ENCODE results near the gene DDX24.
"Not testable (repeated sequence)": the region's sequence is repeated elsewhere in the genome, so short reads cannot be mapped to it uniquely, and the experiment has no call there.

Gene DDX24

DNA sequence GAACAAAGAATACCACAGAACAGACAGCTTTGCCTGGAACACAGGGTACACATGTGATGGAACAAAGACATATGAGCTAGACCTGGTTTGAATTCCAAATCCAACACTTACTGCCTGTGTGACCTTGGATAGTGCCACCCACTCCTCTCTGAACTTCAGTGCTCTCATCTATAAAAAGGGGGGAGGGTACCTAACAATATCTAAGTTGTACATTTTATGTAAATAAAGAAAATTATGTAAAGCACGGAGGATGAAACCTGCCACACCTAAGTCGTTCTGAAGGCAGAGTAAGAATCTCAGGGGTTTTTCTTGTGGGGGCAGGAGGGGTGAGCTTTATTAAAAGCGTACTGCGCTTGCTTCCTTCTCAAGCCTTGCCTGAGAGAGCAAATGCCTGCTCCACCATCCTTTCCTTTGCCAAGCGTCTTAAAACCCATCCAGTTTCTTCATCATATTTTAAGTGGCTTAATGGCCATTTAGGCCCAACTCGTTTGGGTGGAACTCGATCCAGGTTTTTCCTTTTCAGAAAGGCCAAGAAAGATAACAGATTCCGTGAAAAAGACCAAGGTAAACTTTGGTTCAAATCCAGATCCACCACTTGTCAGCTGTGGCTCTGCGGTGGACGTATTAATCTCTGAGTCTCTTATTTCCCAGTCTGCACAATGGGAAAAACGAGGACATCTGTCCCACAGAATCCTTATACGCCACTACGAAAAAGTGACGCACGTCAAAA, 946 bp downstream of the DDX24 start:
- no peak for DNase-seq (ENCODE audit: low read depth in 2 of 2)

DNA sequence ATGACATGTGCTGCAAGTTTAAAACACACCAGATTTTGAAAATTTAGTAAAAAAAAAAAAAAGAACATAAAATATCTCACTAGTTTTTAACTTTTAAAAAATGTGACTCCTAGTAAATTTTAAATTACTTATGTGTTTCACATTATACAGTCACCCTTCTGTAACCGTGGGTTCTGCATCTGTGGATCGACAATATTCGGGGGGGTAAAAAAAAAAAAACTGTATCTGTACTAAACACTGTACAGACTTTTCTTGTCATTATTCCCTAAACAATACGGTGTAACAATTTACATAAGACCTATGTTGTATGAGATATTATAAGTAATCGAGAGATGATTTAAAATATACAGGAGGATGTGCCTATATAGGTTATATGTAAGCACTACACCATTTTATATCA, 3.2 kb downstream of the DDX24 start:
- DNase-seq (ENCODE audit: low read depth in 2 of 2): no peak

DNA sequence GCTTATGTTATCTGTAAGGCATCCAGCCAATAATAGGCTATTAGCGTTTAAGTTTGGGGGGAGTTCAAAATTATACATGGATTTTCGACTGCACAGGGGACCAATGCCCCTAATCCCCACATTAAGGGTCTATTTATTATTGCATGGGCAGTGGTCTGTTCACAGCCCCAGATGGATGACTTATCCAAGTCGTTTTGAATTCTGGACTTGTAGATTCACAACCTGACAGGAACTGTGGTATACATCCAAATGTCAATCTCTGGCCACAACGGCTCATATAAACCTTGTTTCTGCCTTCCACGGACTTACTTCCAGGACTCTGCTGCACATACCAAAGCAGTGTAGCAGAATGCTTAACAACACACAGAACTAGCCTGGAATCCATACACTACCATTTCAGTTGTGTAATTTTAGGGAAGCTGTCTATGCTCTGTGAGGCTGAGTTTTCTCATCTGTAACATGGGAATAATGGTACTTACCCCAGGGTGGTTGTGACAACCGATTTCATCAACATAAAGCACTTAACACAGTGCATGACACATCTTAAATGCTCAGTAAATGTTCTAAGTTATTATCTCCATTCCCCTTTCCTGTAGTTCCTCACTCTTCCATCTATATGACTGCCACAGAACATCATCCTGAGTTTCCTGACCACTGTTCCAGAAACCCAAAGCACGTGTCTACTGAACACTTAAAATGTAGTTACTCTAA, 3.7 kb downstream of the DDX24 start:
- no peak for DNase-seq (ENCODE audit: low read depth in 2 of 2)

DNA sequence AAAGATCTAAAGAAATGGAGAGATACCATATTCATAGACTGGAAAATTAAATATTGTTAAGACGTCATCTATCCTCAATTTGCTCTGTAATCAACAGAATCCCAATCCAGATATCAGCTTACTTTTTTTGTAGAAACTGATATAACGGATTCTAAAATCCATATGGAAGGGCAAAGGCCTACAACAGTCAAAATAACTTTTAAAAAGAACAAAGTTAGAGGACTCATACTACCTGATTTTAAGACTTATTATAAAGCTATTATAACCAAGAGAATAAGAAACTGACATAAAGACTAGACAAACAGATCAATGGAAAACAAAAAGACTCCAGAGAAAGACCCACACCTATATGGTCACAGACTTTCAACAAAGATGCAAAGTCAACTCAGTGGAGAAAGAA, 6.0 kb downstream of the DDX24 start:
- no peak for DNase-seq (ENCODE audit: low read depth in 2 of 2)

DNA sequence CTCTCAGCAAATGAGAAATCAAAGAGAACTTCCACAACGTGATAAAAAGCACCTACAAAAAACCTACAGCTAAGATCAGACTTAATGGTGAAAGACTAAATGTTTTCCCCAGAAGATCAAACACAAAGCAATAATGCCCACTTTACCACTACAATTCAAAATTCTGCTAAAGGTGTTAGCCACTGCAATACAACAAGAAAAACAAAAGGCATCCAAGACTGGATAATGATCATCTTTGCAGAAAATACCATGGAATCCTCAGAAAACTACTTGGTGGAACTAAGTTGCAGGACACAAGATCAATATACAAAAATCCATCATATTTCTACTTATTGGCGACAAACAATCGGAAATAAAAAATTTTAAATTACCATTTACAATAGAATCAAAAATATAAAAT, 6.5 kb downstream of the DDX24 start:
- DNase-seq (ENCODE audit: low read depth in 2 of 2): no peak

DNA sequence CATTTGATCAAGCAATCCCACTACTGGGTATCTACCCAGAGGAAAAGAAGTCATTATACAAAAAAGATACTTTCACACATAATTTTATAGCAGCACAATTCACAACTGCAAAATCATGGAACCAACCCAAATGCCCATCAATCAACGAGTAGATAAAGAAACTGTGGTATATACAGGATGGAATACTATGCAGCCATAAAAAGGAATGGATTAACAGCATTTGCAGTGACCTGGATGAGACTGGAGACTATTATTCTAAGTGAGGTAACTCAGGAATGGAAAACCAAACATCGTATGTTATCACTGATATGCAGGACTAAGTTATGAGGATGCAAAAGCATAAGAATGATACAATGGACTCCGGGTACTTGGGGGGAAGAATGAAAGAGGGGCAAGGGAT, 8.9 kb downstream of the DDX24 start:
- not testable (repeated sequence) for DNase-seq (ENCODE audit: low read depth in 2 of 2)

DNA sequence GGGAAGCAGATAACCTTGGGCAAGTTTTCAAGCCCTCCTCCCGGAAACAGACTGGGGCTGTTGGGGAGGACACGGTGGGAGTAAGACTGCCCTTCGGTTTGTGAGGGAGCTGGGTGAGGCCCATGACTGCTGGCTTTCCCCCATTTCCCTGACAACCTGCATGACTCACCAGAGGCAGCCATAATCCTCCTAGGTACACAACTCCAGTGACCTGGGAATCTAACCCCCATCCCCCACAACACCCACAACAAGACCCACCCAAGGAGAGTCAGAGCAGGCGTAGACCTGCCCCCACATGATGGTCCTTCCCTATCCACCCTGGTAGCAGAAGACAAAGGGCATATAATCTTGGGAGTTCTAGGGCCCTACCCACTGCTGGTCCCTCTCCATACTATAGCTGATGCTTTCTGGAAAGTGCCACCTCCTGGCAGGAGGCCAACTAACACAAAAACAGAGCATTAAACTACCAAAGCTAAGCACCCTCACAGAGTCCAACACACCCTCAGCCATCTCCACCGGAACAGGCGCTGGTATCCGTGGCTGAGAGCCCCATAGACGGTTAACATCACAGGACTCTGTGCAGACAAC, 14.8 kb downstream of the DDX24 start:
- DNase-seq (ENCODE audit: low read depth in 2 of 2): no peak

DNA sequence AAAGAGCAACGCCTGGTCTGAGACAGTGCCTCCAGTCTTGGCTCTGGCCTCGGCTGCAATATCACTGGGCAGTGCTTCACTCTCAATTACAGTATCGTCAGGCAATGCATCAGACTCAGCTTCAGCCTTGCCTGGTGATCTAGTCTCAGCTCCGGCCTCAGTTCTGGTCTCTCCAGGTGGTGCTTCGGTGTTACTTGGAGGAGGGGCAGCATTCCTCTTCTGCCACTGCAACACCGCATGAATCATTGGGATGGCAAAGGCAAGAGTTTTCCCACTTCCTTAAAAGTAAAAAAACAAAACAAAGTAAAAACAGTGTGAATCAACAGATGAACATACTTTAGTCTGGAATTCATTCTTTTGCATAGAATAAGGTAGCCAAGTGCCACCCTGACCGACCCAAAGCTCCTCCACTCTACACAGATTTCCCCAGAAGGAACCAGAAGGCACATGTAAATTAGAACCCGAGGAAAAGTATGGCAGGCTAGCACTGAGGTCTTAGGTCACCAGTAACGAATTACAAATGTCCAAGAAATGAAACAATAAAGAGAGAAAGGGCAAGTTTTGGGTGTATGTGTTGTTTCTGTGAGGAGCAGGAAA, 18.6 kb downstream of the DDX24 start:
- DNase-seq (ENCODE audit: low read depth in 2 of 2): no peak

DNA sequence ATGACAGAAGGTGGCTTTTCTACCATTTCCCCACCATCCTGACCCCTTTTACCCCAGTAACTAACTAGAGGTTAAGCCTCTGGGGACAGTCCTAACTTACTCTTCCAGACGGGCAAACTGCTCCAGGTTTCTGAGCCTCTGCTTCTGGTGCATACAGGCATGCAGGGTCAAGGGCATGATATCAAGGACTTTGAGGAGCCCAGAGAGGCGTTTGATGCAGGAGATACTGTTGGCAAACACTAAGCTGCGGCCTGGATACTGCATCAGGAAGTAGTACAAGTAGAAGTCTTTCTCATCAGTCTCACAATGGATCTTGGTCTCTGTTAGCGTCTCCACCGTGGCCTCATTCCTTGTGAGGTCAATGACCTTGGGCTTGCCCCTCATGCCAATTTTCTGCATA, 21.0 kb downstream of the DDX24 start:
- DNase-seq (ENCODE audit: low read depth in 2 of 2): no peak

DNA sequence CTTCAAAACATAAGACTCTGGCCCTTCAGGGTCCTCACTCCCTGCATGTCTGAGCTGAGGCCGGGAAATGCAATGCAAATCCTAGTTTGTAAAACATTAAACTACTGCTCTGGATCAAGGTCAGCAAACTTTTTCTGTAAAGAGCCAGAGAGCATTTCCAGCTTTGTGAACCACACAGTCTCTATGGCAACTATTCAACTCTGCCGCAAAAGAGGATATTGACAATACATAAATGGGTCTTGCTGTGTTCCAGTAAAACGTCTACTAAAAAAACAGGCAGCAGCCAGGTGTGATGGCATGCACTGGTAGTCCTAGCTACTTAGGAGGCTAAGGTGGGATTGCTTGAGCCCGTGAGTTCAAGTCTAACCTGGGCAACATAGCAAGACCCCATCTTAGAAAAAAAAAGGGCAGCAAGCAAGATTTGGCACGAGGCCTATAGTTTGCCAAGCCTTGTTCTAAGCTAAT, 22.3 kb downstream of the DDX24 start:
- no peak for DNase-seq (ENCODE audit: low read depth in 2 of 2)

DNA sequence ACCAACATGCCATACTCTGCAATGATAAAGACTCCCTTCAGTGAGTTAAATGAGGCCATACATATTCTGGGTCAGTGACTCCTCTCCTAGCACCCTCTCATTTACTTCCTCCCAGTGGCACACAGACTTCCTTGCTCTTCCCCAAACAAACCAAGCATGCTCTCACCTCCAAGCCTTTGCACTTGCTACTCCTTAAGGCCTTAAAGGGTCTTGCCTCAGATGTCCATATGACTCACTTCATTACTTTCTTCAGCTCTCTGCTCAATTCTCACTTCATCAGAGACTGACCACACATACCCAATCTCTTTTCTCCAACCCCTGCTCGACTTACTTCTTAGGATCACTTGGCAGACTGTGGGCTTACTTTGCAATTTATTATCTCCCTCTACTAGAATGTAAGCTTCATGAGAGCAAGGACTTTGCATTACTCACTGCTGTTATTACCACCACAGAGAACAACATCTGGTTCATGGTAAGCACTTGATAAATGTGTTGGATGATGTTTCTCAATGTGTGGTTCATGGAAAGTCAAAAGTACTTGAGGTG, 22.8 kb downstream of the DDX24 start:
- no peak for DNase-seq (ENCODE audit: low read depth in 2 of 2)

DNA sequence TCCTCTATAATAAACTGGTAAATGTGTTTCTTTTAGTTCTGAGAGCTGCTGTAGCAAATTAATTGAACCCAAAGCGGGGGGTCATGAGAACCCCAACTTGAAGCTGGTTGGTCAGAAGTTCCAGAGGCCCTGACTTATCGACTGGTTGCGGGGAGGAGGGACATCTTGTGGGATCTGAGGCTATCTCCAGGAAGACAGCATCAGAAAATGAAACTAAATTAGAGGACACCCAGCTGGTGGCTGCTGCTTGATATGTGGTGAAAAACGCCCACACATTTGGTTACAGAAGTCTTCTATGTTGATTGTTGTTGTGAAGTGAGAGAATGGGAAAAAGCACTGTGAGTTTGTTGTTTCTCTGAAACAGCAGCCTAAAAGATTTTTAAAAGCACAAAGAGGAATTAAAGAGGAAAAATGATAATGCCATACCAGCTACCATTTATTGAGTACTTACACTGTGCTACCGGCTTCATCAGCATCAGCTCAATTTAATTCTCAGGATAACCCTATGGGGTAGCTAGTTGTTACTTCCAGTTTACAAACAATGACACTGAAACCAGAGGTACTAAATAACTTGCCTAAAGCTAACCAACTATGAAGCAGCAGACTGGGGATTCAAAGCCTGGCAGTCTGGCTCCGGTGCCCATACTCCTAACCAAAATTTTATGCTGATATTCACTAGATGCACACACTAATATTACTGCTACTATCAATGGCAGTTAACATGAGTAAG, 24.3 kb downstream of the DDX24 start:
- DNase-seq (ENCODE audit: low read depth in 2 of 2): peak; percentile 8 to 23

DNA sequence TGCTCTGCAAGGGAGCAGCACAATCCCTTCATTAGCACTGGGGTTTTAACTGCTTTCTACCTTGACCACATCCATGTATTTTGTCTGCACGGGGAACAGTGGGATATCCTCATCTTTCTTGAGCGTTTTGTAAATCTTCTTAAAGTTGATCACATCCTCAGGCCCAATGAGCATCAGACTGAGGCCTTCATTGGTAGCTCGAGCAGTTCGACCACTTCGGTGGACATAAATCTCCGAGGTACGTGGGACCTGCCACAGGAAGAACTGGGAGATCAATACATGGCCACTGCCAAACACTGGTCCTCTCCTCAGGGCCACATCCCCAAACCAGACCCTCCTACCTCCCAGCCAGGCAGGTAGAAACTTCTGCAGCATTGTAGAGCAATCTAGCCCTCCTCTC, 26.1 kb downstream of the DDX24 start:
- DNase-seq (ENCODE audit: low read depth in 2 of 2): no peak

DNA sequence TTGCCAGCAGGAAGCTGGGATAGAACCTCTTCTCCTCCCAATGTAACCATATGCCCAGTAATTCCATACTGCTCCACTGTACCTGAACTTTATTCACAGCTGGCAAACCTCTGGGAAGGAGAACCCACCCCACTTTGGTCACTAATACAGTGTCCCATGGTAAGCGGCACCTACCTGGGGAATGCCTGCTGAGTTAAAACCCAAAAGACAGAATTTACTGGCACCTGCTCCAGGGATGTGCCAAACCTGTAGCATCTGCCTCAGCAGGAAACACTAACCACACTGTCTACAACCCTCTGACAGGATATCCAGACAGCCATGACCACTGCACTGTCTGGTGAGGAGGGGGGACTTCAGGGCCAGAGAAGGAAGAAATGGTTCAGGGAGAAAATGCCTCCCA, 26.6 kb downstream of the DDX24 start:
- DNase-seq (ENCODE audit: low read depth in 2 of 2): no peak

DNA sequence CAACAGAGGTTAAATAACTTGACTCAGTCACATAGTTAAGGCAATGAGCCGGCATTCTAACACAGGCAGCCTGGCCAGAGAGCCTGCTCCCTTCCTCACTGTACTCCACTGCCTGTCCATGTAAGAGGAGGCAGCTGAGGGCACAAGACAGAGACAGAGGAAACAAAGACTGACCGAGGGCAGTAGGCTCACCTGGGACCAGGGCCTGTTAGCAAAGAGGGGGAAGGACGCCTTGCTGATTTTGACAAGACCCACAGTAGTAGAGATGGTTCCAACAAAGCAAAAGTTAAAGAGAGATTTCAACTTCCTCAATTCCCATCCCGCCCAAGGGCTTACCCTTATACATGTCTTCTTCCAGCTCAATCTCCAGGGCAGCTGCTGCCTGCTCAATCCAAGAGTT, 28.3 kb downstream of the DDX24 start:
- DNase-seq (ENCODE audit: low read depth in 2 of 2): no peak

DNA sequence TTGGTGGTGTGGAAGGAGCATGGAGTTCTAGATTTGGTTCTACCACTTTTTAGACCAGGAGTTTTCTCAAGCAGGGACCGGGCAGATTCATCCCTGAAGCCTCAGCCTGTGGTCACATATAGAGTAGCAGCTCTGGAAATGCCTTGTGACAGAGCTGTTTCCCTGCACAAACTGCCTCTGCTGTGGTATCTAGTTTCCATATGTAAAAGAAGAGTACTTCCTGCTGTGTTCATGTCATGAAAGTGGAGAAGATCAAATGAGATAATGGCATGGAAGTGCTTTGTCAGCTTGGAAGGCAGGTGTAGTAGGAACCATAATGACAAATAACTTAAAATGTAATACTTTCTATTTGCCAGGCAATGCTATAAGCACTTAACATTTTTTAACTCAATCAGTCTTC, 28.8 kb downstream of the DDX24 start:
- no peak for DNase-seq (ENCODE audit: low read depth in 2 of 2)

DNA sequence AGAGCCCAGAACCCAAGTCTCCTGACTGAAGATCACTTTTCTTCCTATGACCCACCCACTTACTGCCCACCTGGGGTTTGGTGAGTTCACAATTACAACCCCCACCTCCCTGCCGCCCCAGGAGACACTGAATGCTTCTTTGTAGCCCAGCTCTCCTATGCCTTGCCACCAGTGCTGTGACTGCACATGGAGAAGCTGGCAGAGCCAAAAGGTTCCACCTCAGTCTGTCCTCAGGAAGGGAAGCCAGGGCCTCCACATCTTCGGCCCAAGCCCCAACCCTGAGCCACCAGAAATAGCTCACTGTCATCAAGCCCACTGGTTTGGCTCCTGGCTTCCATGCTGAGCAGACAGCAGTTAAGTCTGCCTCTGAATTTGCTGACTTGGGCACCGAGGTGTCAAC, 29.2 kb downstream of the DDX24 start:
- no peak for DNase-seq (ENCODE audit: low read depth in 2 of 2)

DNA sequence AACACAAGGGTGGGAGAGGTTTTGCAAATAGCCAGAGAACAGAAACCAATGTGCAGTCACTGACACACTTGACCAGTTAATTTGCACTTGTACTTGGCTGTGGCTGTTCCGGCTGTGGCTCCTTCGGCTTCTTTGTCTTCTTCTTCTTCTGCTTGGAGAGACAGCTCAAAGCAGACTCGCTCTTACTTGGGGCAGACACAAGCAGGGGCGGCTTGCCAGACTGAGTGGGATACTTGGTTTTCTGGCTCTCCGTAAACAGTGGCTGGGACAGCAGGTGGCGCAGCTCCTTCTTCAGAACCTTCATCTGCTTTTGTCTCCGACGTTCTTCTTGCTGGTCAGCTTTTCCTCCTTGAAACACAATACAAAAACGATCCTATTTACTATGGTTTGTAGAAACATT, 29.9 kb downstream of the DDX24 start:
- no peak for DNase-seq (ENCODE audit: low read depth in 2 of 2)

DNA sequence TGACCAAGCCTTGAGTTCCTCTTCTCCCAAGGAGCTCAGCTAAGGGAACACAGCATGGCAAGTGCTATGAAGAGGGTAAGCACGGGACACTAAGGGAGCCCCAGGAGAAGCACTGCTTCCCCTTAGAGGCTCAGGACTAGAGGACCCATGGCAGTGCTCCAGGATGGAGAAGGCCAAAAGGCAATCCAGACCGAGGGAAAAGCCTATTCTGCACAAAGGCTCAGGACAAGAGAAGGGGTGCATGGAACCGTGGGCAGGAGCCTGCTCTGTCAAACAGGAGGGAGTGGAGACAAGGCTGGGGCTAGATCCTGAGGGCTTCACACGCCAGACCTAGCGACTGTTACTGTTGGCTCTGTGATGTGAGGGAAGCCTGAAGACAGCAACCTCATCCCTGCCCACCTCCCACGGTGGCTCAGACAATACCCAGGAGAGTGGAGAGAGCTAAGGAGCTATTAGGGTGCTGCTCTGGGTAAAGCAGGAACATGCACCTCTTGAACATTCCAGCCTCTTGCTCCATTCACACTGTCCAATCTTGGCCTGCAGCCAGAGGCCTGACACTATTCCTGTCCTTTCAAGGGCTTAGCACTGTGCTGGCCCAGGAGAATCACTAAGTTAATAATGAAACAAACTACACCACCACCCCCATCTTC, 30.6 kb downstream of the DDX24 start:
- no peak for DNase-seq (ENCODE audit: low read depth in 2 of 2)

DNA sequence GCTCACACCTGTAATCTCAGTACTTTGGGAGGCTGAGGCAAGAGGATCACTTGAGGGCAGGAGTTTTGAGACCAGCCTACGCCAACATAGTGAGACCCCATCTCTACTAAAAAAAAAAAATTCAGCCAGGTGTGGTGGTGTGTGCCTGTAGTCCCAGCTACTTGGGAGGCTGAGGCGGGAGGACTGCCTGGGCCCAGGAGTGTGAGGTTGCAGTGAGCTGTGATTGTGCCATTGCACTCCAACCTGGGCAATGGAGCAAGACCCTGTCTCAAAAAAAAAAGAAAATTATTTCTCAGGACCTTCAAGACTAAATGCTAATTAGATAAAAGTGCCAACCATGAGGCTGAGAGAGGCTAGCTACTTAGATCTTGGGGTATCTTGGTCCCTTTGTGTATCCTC, 31.4 kb downstream of the DDX24 start:
- DNase-seq (ENCODE audit: low read depth in 2 of 2): no peak
